Fibroblast of lung (primary cell): ENCODE results near the gene TANGO2.

ENCODE experiments used
- CTCF ChIP-seq, 2 donors: IDR thresholded peaks in 1 of 2; conservative IDR thresholded peaks in 1 of 2; 1 replicate in 1 of 2; 2 replicates in 1 of 2; pipeline ENCODE4 v1.5.1; 2011 to 2012; ENCODE audit warnings: low read length in 2 of 2, control low read depth in 1 of 2, inconsistent platforms in 1 of 2, low read depth in 1 of 2, mild to moderate bottlenecking in 1 of 2
- EZH2 ChIP-seq: IDR thresholded peaks from 2 replicates; pipeline ENCODE4 v1.5.1; 2012; ENCODE audit warnings: low read length, control low read depth, mild to moderate bottlenecking; ENCODE audit errors: missing control alignments

DNA sequence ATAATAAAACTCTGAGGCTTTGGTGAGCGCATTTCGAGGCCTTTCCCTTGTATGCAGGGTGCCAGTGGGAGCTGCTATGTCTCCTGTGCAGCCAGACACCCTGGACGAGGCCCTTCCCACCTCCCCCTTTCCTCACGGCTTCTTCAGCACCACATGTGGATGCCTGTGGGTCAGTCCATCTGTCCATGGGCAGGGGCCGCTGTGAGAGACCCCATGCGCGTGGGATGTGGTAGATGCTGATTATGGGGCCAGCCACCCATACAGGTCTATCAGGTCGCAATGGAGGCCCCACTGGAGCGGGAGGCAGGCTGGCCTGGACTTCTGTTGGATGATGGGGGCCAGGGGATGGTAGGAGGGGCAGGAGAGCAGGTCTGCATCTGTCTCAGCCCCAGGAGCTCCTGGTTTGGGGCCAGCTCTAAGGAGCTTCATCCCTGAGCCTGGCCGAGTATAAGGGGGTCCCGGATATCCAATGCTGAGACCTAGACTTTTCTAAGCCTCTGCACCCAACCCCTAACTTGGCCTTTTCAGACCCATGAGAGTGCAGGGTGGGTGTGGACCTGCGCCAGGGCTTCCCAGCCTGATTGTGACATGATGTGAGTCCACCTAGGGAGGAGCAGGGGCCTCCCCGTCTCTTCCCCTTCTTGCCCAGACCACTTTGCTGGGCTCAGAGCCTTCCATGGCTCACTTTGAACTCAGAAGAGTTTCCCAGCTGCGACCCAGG, 45.1 kb downstream of the TANGO2 start:
- no peak for TF ChIP-seq CTCF (conservative IDR thresholded peaks at IDR 0.05 in 1 of 2, IDR thresholded peaks at IDR 0.05 in 1 of 2; ENCODE audit: low read depth in 1 of 2, low read length in 2 of 2)
- TF ChIP-seq EZH2, result no peak
